ENCODE data around the gene WNT3A. TPM values are rescaled to one million over a fixed set of nuclear protein-coding genes. Genes with fewer than 3 reads are reported as not detected.

WNT3A gene
- total and polyA plus RNA-seq, 9 of the 15 experiments (the other 6 are each of a cell fraction or from before 2014, with no cell fraction given) = not detected

- peaks cover 0 to 30% of the 10 kb centered on the region in 2 experiments; a peak in 3 of 5 replicates for H3K4me1 ChIP-seq (replicated peaks in 1 of 2; ENCODE audit: control insufficient read depth in 2 of 2, insufficient read depth in 2 of 2, low read length in 2 of 2)
- H3K27me3 ChIP-seq (ENCODE audit: control insufficient read depth in 2 of 2, insufficient read depth in 2 of 2, low read length in 2 of 2) = peaks cover 11 to 35% of the 10 kb centered on the region in 2 experiments; a peak in 4 of 5 replicates
- H3K9ac ChIP-seq (ENCODE audit: insufficient read depth in 1 of 2, low read depth in 2 of 2, low read length in 2 of 2) = peak overlapping the region in 1 of 2 experiments; percentile 73; a peak in 1 of 4 replicates
- POLR2A ChIA-PET = interaction anchor here (0.6 kb wide), 2 partner anchors 20 to 332 kb away, joined by 3 to 4 read pairs; no protein-coding TSS in a partner anchor
- H3K4me2 ChIP-seq (ENCODE audit: insufficient read depth, low read length) = no peak overlapping the region
- CTCF ChIA-PET (ENCODE audit: low intra/inter-chr PET ratio) = no interaction called here
- H3K79me2 ChIP-seq (ENCODE audit: control insufficient read depth, insufficient read depth, low read length) = no peaks in the 10 kb centered on the region
- TF ChIP-seq ZMIZ1 (IDR thresholded peaks at IDR 0.05; ENCODE audit: low read depth in 2 of 2, low read length in 2 of 2) (no peak), KLF16 (IDR thresholded peaks at IDR 0.05) (no peak), POLR2A (conservative IDR thresholded peaks at IDR 0.05) (no peak), POLR2B (IDR thresholded peaks at IDR 0.05; ENCODE audit: low read depth, partially characterized antibody) (no peak), CHAMP1 (IDR thresholded peaks at IDR 0.05) (no peak), ZNF175 (CRISPR knock-in tag; IDR thresholded peaks at IDR 0.05; ENCODE audit: low read depth) (no peak), SMAD4 (CRISPR knock-in tag; conservative IDR thresholded peaks at IDR 0.05) (no peak)
- in situ Hi-C loops (cut with MboI) (no loop called here), intact Hi-C loops (cut with micrococcal nuclease) (no loop called here)
- BruUV-seq (replicated peaks) = no TSS peak
- no peaks in the 10 kb centered on the region for H3K9me3 ChIP-seq (replicated peaks; ENCODE audit: control insufficient read depth, insufficient read depth, low read depth, low read length)
- no peak overlapping the region for H3K4me3 ChIP-seq
- no peak overlapping the region for H2AFZ ChIP-seq (ENCODE audit: low read depth, low read length)
- H4K20me1 ChIP-seq (replicated peaks; ENCODE audit: control insufficient read depth, insufficient read depth, low read length) = no peaks in the 10 kb centered on the region
- WGBS (ENCODE audit: insufficient coverage, low coverage, missing lambda C conversion rate) = 8% methylated on average over 15 of the region's 15 CpGs
- DNase-seq (ENCODE audit: extremely low read depth in 1 of 4, low spot score in 3 of 4) (no peak), FAIRE-seq (no peak), ATAC-seq (no peak)
- no peak overlapping the region for H3K27ac ChIP-seq (ENCODE audit: extremely low read depth, low read depth, low read length)
- H3K36me3 ChIP-seq (ENCODE audit: control insufficient read depth, insufficient read depth, low read length) = no peaks in the 10 kb centered on the region
- H3K9me1 ChIP-seq (ENCODE audit: control insufficient read depth, insufficient read depth, low read length) = no peaks in the 10 kb centered on the region
Observed at GRCh38 chr1:228064741-228065542, 58.1 kb downstream of the WNT3A start.
